Body of pancreas (tissue), 4 donors: ENCODE results near the gene CDO1. TPM values are rescaled to one million over a fixed set of nuclear protein-coding genes. Genes with fewer than 3 reads are reported as not detected.

Source experiments
- ATAC-seq: fragments of 150-250 bp; one replicate; pipeline ENCODE4 v1.9.1; 2016
- DNase-seq, 4 donors: peaks; one replicate each; pipeline ENCODE4 v3.0.0-alpha.2; 2019
- H3K27ac ChIP-seq, 4 donors: fragments of 200-600 bp; sonication (generic); 1 replicate in 3 of 4; 2 replicates in 1 of 4; pipeline versions ENCODE4 v1.5.1 to v1.6.1; 2016 to 2019; ENCODE audit warnings: mild to moderate bottlenecking in 1 of 4, mixed read lengths in 1 of 4, moderate library complexity in 1 of 4
- H3K27me3 ChIP-seq, 2 donors: fragments of 200-600 bp; sonication (generic); one replicate each; pipeline ENCODE4 v1.6.0; 2016; ENCODE audit warnings: mild to moderate bottlenecking in 1 of 2
- H3K36me3 ChIP-seq, 2 donors: fragments of 200-600 bp; sonication (generic); replicated peaks in 1 of 2; 2 replicates each; pipeline ENCODE4 v1.5.1; 2016; ENCODE audit warnings: low read depth in 2 of 2; ENCODE audit not compliant: insufficient read depth in 1 of 2
- H3K4me1 ChIP-seq: fragments of 200-600 bp; sonication (generic); one replicate; pipeline ENCODE4 v1.6.0; 2016
- H3K4me3 ChIP-seq, 2 donors: fragments of 200-600 bp; sonication (generic); 1 replicate in 1 of 2; 2 replicates in 1 of 2; pipeline ENCODE4 v1.5.1; 2016 to 2019
- H3K9me3 ChIP-seq, 3 donors: fragments of 200-600 bp; sonication (generic); 1 replicate in 2 of 3; 2 replicates in 1 of 3; pipeline ENCODE4 v1.5.1; 2016
- CTCF ChIP-seq, 7 experiments: fragments of 450-650 bp in 4 of 7; fragments of 200-600 bp in 3 of 7; sonication (generic) in 3 of 7; IDR thresholded peaks; one replicate each; pipeline ENCODE4 v1.5.1; 2016 to 2019; ENCODE audit warnings: antibody characterized with exemption in 7 of 7
- POLR2A ChIP-seq, 3 donors: fragments of 450-650 bp; IDR thresholded peaks; one replicate each; pipeline ENCODE4 v1.6.1; 2016; ENCODE audit warnings: antibody characterized with exemption in 3 of 3, mild to moderate bottlenecking in 2 of 3
- WGBS, 2 donors: methylation state at CpG; one replicate each; pipeline ENCODE4 v1.1.5; 2017; 5-methylcytosine and 5-hydroxymethylcytosine counted together
- intact Hi-C: fragments of 100-400 bp; cut with DNase I; formaldehyde crosslinking; loops from one replicate; pipeline ENCODE4 v1.15.1; 2023
- total RNA-seq, 2 donors: library from RNA; depleted of rRNA; stranded (reverse); fragments of >200 nt; gene quantifications; one replicate each; pipeline ENCODE4 v1.1.0, GENCODE V29; 2016

CDO1 gene
- total RNA-seq, 2 donors from 2014 or later: 7.3 to 92.3 TPM

DNA sequence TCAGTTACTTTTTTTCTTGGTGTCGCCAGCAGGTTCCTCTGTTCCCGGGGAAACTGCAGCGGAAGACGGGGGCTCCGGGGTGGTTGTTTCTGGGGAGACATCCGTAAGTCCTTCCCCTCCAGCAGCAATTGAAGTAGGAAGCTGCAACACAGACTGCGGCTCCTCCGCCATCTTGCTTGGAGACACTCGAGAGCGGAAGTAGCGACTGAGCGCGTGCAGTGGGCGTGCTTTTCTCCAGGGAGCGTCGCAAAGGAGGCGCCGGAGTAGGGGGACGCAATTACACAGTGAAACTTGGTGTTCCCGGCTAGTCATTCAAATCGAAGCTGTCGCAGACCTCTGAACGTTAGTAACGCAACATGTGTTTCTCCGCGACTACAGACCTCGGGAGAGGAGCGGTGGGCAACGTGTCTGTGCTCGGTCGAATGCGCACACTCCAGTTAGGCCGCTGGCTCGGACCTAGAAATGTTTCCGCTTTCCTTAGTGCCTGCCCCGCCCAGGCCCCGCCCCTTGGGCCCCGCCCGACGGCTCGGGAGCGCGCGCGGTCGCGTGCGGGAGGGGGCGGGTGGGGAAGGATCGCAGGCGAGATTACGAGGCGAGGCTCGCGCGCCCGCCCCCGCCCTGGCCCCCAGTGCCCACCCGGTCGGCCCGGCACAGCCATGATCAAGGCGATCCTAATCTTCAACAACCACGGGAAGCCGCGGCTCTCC lies 25.1 kb upstream of the CDO1 start, which contains the start of the genes AP3S1 and ATG12:
Gene AP3S1, plus strand, starts transcription at position 554 of the 707 bp plus-strand sequence. Its CDS starts 103 bp downstream, at position 657.
Gene ATG12, minus strand, starts transcription at position 184 of the 707 bp plus-strand sequence. Its CDS starts 13 bp downstream, at position 171.
- TF ChIP-seq POLR2A (IDR thresholded peaks at IDR 0.05) (peak; percentile 70 to 97 (median 96)), CTCF (IDR thresholded peaks at IDR 0.05) (peak in 1 of 7 experiments; percentile 8)
- DNase-seq: peak; percentile 88 to 94 (median 90)
- H3K4me1 ChIP-seq: peaks cover 54% of the 10 kb centered on the region
- H3K9me3 ChIP-seq: no peaks in the 10 kb centered on the region
- H3K36me3 ChIP-seq: peaks cover 0 to 1% of the 10 kb centered on the region in 2 donors
- H3K4me3 ChIP-seq: peak within 1 kb of the TSS; percentile 52 to 70
- H3K27me3 ChIP-seq: no peaks in the 10 kb centered on the region
- intact Hi-C loops: no loop called here
- H3K27ac ChIP-seq: peak within 1 kb of the TSS; percentile 88 to 93 (median 90)
- WGBS, 2 donors: 0 to 4% methylated on average over 18 to 59 of the region's 65 CpGs
- ATAC-seq: peak; percentile 92

DNA sequence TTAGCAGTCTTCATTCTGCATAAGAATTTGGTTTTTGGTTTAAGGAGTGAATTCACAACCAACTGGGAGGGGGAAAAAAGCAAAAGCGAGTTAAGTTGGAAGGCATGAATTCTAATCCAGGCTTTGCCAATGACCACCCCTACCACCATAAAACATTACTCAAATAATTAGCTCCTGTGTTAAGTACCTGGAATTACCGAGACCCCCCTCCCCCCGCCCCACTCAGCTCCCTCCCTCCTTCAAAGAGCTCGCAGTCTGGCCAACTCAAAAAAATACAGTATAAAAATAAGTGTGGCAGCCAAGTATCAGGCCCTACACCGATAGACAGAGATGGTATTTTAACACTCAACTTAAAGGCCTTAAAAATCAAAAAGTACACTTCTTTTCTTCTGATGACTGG lies 24.4 kb upstream of the CDO1 start:
- TF ChIP-seq POLR2A (IDR thresholded peaks at IDR 0.05) (no peak), CTCF (IDR thresholded peaks at IDR 0.05) (no peak)
- H3K27me3 ChIP-seq: no peaks in the 10 kb centered on the region
- intact Hi-C loops: no loop called here
- peaks cover 54% of the 10 kb centered on the region for H3K4me1 ChIP-seq
- WGBS, 2 donors: 0% methylated on average over 5 of the region's 5 CpGs
- DNase-seq (no peak), ATAC-seq (no peak)
- H3K27ac ChIP-seq: peak overlapping the region; percentile 88 to 93 (median 90)
- H3K9me3 ChIP-seq: no peaks in the 10 kb centered on the region
- peaks cover 0 to 3% of the 10 kb centered on the region in 2 donors for H3K36me3 ChIP-seq
- peak overlapping the region; percentile 52 to 70 for H3K4me3 ChIP-seq

DNA sequence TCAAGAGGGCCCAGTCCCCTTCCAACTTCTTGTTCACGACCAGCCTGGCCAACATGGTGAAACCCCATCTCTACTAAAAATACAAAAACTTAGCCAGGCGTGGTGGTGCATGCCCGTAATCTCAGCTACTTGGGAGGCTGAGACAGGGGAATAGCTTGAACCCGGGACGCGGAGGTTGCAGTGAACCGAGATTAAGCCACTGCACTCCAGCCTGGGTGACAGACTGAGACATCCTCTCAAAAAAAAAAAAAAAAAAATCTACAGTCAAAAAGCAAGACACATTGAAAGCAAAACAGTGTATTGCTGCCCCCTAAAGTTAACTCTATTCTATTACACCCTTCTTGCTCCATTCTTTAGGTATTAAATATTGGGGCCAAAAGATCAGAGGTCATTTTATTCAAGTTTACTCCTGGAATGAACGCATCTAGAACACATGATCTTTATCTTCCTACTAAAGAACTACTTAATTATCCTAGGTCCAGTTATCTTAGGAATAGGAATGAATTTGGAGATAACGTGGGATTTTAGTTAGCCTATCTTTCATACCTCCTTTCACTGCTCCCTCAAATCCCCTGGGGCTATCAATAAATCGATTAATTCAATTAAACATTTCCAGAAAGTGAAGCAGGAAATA lies 22.5 kb upstream of the CDO1 start:
- peaks cover 39% of the 10 kb centered on the region for H3K4me1 ChIP-seq
- 28 to 29% methylated on average over 10 of the region's 10 CpGs for WGBS, 2 donors
- no peaks in the 10 kb centered on the region for H3K27me3 ChIP-seq
- DNase-seq: no peak
- TF ChIP-seq POLR2A (IDR thresholded peaks at IDR 0.05) (no peak), CTCF (IDR thresholded peaks at IDR 0.05) (peak; percentile 37 to 82 (median 63))
- intact Hi-C loops: loop anchor here (5.0 kb wide), 1 partner anchor 207 kb away; no protein-coding TSS in a partner anchor
- peak overlapping the region in 1 of 4 donors; percentile 11 for H3K27ac ChIP-seq
- H3K36me3 ChIP-seq: peaks cover 0 to 9% of the 10 kb centered on the region in 2 donors
- no peak for ATAC-seq
- H3K9me3 ChIP-seq: no peaks in the 10 kb centered on the region
- H3K4me3 ChIP-seq: no peak overlapping the region

- Histone ChIP-seq H3K9me3 (no peaks in the 10 kb centered on the region), H3K27me3 (no peaks in the 10 kb centered on the region), H3K4me1 (peaks cover 32% of the 10 kb centered on the region), H3K27ac (no peak overlapping the region), H3K4me3 (no peak overlapping the region), H3K36me3 (peaks cover 0 to 13% of the 10 kb centered on the region in 2 donors)
- intact Hi-C loops: loop anchor here (5.0 kb wide), 1 partner anchor 203 kb away; no protein-coding TSS in a partner anchor
- 92 to 93% methylated on average over 4 of the region's 4 CpGs for whole genome bisulfite sequencing, 2 donors
- ATAC-seq: no peak
- no peak for DNase-seq
- no peak for TF ChIP-seq CTCF (IDR thresholded peaks at IDR 0.05)
- TF ChIP-seq POLR2A (IDR thresholded peaks at IDR 0.05): no peak
Measured at GRCh38 chr5:115835481-115835880, 19.0 kb upstream of the CDO1 start.
